NCI-H510A treated with DMSO at 0.1 percent for 48 hours (cell line): ENCODE data around the gene ATG101.

Experiments
- DNase-seq: peaks from one replicate; lab custom pipeline; 2025; lab: John Stamatoyannopoulos, UW

Gene ATG101

GRCh38 chr12:52079576-52080402 is 10.0 kb downstream of the ATG101 start, which contains the start of gene SMIM41:
SMIM41 (plus strand) TSS chr12:52079704; CDS start chr12:52079780, 76 bp downstream.
- no peak for DNase-seq

DNA sequence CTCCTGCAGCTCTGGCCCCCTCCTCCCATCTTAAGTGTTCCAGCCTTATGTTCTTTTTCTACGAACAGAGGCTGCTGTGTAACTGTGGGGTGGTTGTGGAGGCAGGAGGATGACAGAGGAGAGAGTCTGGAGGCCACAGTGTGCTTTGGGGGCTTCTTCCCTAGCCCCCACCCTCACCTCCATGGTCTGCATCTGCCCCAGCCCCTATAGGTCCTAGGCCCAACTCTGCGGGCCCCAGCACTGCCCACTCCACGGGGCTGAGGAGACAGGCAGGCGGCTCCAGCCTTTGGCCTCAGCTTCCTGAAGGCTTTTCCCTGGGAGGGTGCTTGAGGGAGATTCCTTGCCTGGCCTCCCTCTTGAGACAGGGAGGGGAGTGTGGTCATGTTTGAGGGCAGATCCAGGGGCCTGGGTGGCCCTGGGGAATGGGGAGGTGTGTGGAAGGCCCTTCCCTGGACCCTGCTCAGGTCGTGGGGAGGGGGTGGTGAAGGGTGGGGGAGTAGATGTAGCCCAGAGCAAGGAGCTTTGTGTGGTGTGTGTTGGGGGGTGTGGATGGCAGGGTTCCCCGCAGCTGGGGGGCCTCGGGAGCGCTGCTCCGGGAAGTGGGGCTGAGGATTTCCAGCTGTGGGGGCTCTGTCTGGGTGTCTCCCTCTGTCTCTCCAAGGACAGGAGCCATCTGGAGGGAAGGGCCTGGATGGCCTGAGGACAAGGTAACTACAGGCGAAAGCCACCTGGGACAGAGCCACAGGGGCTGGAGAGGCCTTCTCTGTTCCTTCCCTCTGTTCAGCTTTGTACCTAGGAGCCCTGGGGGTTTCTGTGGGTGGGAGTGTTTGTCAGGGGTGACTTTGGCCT is 10.8 kb downstream of the ATG101 start:
- DNase-seq = no peak

DNA sequence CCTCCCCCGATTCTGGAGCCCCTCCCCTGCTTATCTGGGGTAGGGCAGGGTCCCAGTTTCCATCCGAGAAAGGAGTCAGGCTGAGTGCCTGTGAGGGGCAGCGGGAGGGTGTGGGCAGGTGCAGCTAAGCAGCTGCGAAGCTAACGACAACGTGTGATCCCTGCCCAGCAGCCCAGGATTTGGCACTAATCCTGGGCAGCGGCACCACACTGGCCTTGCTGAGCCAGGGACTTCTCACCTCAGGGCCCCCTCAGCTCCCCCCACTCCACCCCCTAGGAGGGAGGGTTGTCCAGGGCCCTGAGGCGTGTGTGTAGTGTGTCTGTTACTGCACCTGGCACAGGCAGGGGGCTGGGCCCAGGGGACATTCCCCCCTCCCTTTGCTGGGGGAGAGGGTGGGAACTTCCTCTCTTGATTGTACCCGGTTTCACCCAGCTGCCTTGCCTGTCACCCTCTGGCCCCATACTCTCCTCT is 11.5 kb downstream of the ATG101 start:
- peak; percentile 55 for DNase-seq

DNA sequence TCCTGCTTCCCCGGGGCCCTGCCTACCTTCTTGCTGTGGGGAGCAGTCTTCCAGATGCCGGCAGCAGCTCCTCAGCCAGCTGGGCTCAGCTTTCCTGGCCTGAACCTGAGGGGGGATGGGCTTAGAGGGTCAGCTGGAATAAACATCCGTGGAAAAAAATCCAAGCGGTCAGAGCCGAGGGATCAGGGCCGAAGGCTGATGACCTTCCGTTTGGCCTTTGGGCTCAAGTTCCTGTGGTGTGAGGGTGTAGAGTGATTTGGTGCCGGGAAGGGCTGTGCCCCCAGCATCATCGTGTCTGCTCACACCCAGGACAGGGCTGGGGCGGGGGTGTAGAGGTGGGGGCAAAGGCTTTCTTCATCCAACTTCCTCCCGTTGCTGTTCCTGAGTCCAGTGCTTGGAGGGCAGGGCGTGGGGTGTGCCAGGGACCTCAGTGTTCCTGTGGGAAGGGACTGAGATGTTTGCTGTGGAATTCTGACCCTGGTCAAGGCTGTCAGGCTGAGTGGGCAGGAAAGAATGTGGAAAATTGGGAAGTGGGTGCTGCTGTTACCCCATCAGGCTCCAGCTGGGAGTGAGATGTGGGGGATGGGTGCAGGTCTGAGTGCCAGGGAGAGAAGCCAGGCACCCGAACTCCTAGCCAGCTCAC is 12.4 kb downstream of the ATG101 start:
- no peak for DNase-seq

GRCh38 chr12:52082669-52082987 is 12.8 kb downstream of the ATG101 start:
- no peak for DNase-seq

DNA sequence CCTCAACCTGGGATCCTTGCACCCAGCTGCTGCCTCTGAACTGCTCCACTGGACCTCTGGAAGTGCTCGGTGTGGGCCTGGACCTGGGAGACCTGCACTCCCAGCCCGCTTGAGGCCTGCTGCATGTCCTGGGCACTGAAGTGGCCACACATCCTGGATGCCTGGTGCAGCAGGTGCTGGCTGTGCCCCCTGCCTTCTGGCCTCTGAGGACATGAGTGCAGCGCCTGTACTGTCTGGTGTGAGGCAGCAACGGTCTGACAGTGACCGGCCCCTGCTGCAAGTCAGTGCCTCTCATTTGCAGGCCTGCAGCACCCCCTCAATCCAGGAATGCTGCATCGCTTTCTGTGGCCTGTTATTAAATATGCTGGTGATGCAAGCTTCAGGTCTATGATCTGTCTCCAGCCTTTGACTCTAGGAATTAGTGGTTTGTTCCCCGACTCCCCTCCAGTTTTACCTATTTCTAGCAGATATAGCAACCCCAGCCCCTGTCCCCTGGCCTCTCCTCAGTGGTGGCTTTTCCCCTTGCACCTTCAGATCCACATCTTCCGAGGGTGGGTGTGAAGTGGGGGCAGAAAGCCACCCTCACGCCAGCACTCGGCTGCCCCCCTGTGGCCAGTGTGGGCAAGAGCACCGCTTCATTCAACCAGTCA is 13.3 kb downstream of the ATG101 start:
- peak; percentile 57 for DNase-seq

DNA sequence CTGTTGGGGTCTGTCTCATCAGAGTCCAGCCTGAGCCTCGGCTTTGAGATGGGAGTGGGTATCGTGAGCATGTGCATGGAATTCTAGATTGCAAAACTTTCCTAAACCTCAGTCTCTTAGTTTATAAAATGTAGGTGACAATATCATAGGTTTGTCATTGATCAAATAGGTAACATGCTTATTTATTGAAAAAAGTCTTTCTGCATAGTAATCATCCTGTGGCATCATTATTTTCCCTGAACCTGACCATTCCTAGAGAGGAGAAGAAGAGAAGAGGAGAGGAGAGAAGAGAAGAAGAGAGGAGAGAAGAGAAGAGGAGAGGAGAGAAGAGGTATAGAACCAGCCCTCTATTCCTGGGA is 13.8 kb downstream of the ATG101 start:
- DNase-seq = no peak

DNA sequence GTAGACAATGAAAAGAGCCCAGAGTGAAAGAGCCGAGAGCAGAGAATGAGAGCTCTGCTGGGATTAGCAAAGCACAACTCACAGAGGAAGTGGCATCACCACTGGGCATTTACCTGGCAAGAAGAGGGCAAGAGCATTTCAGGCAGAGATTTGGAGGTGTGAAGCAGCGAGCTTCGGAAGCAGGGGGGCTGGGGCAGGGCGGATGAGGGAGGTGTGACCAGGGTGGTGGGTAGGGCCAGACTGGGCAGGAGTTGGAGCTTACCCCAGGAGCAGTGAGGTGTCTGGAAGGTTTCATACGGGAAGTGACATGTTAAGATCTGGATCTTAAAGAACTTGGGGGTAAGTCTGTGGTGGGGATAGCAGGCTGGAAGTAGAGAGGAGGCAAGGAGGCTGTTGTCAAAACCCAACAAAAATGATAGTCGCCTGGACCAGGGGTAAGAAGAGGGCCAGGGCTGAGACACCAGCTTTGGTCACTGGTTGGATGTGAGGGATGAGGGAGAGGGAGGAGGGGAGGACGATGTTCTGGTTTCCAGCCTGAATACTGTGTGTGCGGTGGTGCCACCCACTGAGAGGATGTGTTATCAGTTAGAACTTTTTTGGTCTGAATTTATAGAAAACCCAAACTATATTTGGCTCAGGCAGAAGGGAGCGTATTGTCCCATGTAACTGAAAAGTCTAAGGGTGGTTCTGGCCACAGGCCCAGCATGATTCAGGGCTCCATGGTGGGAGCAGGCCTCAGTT is 14.9 kb downstream of the ATG101 start:
- no peak for DNase-seq

GRCh38 chr12:52085682-52086180 is 16.0 kb downstream of the ATG101 start:
- no peak for DNase-seq

- no peak for DNase-seq
Measured at GRCh38 chr12:52086366-52086765, 16.6 kb downstream of the ATG101 start.

- no peak for DNase-seq
Measured at GRCh38 chr12:52086944-52087835, 17.4 kb downstream of the ATG101 start.

- DNase-seq = no peak
Measured at GRCh38 chr12:52087961-52088820, 18.4 kb downstream of the ATG101 start.

DNA sequence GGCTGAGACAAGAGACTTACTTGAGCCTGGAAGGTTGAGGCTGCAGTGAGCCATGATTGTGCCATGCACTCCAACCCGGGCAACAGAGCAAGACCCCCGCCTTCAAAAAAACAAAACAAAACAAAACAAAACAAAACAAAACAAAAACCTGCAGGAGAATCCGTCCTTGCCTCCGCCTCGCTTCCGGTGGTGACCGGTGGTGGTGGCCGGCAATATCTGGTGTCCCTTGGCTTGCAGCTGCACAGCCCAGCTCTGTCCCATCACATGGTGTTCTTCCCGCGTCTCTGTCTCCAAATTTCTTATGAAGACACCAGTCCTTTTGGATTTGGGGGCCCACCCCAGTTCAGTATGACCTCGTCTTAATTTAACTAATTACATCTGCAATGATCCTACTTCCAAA is 19.7 kb downstream of the ATG101 start:
- DNase-seq = no peak

GRCh38 chr12:52090291-52090690 is 20.5 kb downstream of the ATG101 start:
- DNase-seq = peak; percentile 22

- DNase-seq = no peak
Measured at GRCh38 chr12:52091061-52091460, 21.3 kb downstream of the ATG101 start.

DNA sequence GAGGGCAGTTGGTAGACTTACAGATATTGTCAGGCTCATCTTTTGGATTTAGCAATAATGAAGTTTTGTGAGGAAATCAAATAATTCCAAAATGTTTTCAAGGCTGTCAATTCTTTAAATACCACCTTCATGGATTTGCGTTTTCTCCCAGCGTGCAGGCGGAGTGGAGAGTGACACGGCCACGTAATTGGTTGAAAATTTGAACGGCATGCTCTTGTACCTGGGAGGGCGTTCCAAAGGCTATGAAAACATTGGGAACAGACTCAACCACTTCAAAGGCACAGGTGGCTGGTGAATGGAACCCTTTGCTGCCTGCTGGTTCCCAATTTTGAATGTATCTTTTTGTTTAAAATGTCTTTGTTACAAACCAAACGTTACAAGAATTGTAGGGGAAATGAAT is 22.1 kb downstream of the ATG101 start:
- DNase-seq = peak; percentile 73

DNA sequence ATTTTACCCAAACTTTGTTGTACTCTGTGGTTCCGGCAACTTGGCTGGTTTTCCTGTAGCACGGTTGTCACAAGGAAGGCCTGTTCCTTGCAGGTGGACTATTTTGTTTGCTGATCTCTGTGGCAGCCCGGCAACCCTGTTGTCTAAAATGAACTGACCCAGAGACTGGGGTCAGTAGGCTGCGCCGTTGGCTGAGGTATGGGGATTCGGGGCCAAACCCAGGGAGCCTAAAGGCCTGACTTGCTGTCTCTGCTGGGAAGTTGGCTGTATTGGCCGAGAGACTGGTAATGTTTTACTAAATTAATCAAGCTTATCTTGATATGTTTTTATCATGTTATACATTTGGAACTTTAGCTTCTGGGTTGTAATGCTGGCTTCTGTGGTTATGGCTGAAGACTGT is 23.6 kb downstream of the ATG101 start:
- no peak for DNase-seq

GRCh38 chr12:52096332-52097044 is 26.7 kb downstream of the ATG101 start:
- no peak for DNase-seq
